Liver (tissue), 9 donors: ENCODE measurements around the gene ANKRD9. TPM values are rescaled to one million over a fixed set of nuclear protein-coding genes. Genes with fewer than 3 reads are reported as not detected.

Source experiments
- DNase-seq: peaks from one replicate; pipeline ENCODE4 v3.0.0-alpha.2; 2017; ENCODE audit warnings: low spot score
- H3K27ac ChIP-seq, 2 donors: one replicate each; pipeline ENCODE4 v1.7.0; 2013; ENCODE audit warnings: inconsistent platforms in 2 of 2, low read length in 2 of 2, control low read depth in 1 of 2, low read depth in 1 of 2, mild to moderate bottlenecking in 1 of 2
- H3K27me3 ChIP-seq, 4 donors: one replicate each; pipeline versions ENCODE4 v1.6.1 to v1.7.0; 2013; ENCODE audit warnings: low read length in 3 of 4, inconsistent platforms in 1 of 4, mild to moderate bottlenecking in 1 of 4, moderate library complexity in 1 of 4; ENCODE audit not compliant: control insufficient read depth in 4 of 4, insufficient read depth in 4 of 4
- H3K36me3 ChIP-seq, 4 donors: one replicate each; pipeline versions ENCODE4 v1.6.1 to v1.7.0; 2013; ENCODE audit warnings: low read length in 3 of 4, mild to moderate bottlenecking in 3 of 4, low read depth in 1 of 4, moderate library complexity in 1 of 4; ENCODE audit not compliant: control insufficient read depth in 4 of 4, insufficient read depth in 3 of 4
- H3K4me1 ChIP-seq, 4 donors: one replicate each; pipeline versions ENCODE4 v1.6.1 to v1.7.0; 2013; ENCODE audit warnings: low read length in 3 of 4, mild to moderate bottlenecking in 3 of 4, moderate library complexity in 1 of 4; ENCODE audit not compliant: control insufficient read depth in 4 of 4, insufficient read depth in 4 of 4
- H3K4me3 ChIP-seq, 3 donors: one replicate each; pipeline versions ENCODE4 v1.6.1 to v1.7.0; 2013; ENCODE audit warnings: low read length in 3 of 3, control low read depth in 1 of 3, low read depth in 1 of 3, mild to moderate bottlenecking in 1 of 3
- H3K9ac ChIP-seq, 2 donors: one replicate each; pipeline ENCODE4 v1.7.0; 2013; ENCODE audit warnings: low read length in 2 of 2, mild to moderate bottlenecking in 2 of 2, moderate library complexity in 2 of 2, control low read depth in 1 of 2, low read depth in 1 of 2
- H3K9me3 ChIP-seq, 4 donors: one replicate each; pipeline versions ENCODE4 v1.6.1 to v1.7.0; 2013; ENCODE audit warnings: low read length in 3 of 4; ENCODE audit not compliant: control insufficient read depth in 4 of 4
- CTCF ChIP-seq: fragments of 150-350 bp; IDR thresholded peaks from 2 replicates; pipeline ENCODE4 v1.5.1; 2017; ENCODE audit warnings: improper control_type of control experiment, low read depth, low read length; ENCODE audit not compliant: missing input control
- EGR1 ChIP-seq, 2 donors: IDR thresholded peaks; 2 replicates each; pipeline ENCODE4 v1.6.1; 2016 to 2018; ENCODE audit warnings: antibody characterized with exemption in 2 of 2, low read depth in 2 of 2
- FOXA1 ChIP-seq: IDR thresholded peaks from 2 replicates; pipeline ENCODE4 v1.6.1; 2016; ENCODE audit warnings: antibody characterized with exemption
- FOXA2 ChIP-seq: IDR thresholded peaks from 2 replicates; pipeline ENCODE4 v1.6.1; 2016; ENCODE audit warnings: antibody characterized with exemption
- GABPA ChIP-seq, 2 donors: IDR thresholded peaks in 1 of 2; conservative IDR thresholded peaks in 1 of 2; 2 replicates each; pipeline ENCODE4 v1.6.1; 2016; ENCODE audit warnings: antibody characterized with exemption in 2 of 2, mild to moderate bottlenecking in 1 of 2, moderate library complexity in 1 of 2
- HNF4A ChIP-seq, 2 donors: conservative IDR thresholded peaks; 2 replicates each; pipeline ENCODE4 v1.6.1; 2016; ENCODE audit warnings: antibody characterized with exemption in 2 of 2, mild to moderate bottlenecking in 2 of 2
- HNF4G ChIP-seq: IDR thresholded peaks from 2 replicates; pipeline ENCODE4 v1.6.1; 2016; ENCODE audit warnings: antibody characterized with exemption
- JUND ChIP-seq, 2 donors: IDR thresholded peaks; 2 replicates each; pipeline ENCODE4 v1.6.1; 2016; ENCODE audit warnings: antibody characterized with exemption in 2 of 2
- MAX ChIP-seq: IDR thresholded peaks from 2 replicates; pipeline ENCODE4 v1.6.1; 2016; ENCODE audit warnings: antibody characterized with exemption
- NR2F2 ChIP-seq: IDR thresholded peaks from 2 replicates; pipeline ENCODE4 v1.6.1; 2016; ENCODE audit warnings: antibody characterized with exemption
- RXRA ChIP-seq, 2 donors: IDR thresholded peaks; 2 replicates each; pipeline ENCODE4 v1.6.1; 2017 to 2018; ENCODE audit warnings: antibody characterized with exemption in 2 of 2, mild to moderate bottlenecking in 1 of 2
- SP1 ChIP-seq: IDR thresholded peaks from 2 replicates; pipeline ENCODE4 v1.6.1; 2018; ENCODE audit warnings: antibody characterized with exemption, mild to moderate bottlenecking
- TAF1 ChIP-seq: conservative IDR thresholded peaks from 2 replicates; pipeline ENCODE4 v1.6.1; 2016; ENCODE audit warnings: antibody characterized with exemption, mild to moderate bottlenecking
- YY1 ChIP-seq: IDR thresholded peaks from 2 replicates; pipeline ENCODE4 v1.6.1; 2016; ENCODE audit warnings: antibody characterized with exemption, mild to moderate bottlenecking
- ZBTB33 ChIP-seq: IDR thresholded peaks from 2 replicates; pipeline ENCODE4 v1.6.1; 2016; ENCODE audit warnings: antibody characterized with exemption
- WGBS: extraction: QIAGEN DNeasy Blood & Tissue Kit; methylation state at CpG from one replicate; pipeline ENCODE4 v1.1.7; 2013; 5-methylcytosine and 5-hydroxymethylcytosine counted together
- polyA plus RNA-seq, 2 donors: library from polyadenylated mRNA; stranded (reverse) in 1 of 2; unstranded in 1 of 2; fragments of 200-250 nt in 1 of 2; fragments of >200 nt in 1 of 2; fragmentation: Nextera tagmentation in 1 of 2; extraction: Ambion mirVana in 1 of 2; gene quantifications; one replicate each; pipeline versions ENCODE4 v1.2.1 to v1.2.3, GENCODE V29; 2013 to 2015
- total RNA-seq, 2 donors: library from RNA; depleted of rRNA; stranded (reverse); fragments of >200 nt; gene quantifications; one replicate each; pipeline ENCODE4 v1.2.3, GENCODE V29; 2014
- TF ChIP-seq, protein P1 (sequence below): IDR thresholded peaks from 2 replicates; pipeline ENCODE4 v1.6.1; 2016; ENCODE audit warnings: antibody characterized with exemption, mild to moderate bottlenecking
- TF ChIP-seq, protein P2 (sequence below): IDR thresholded peaks from 2 replicates; pipeline ENCODE4 v1.6.1; 2016; ENCODE audit warnings: antibody characterized with exemption
- donor health status: healthy.
- donor health status: healthy.
- donor health status: healthy.
- donor health status: healthy.
- donor health status: healthy.

ANKRD9 gene
- total and polyA plus RNA-seq, 4 donors = 1.5 to 67.5 (median 7.5) TPM

GRCh38 chr14:102505000-102505619, 4.5 kb downstream of the ANKRD9 start:
- Histone ChIP-seq H3K9me3 (no peaks in the 10 kb centered on the region), H3K27ac (no peak overlapping the region), H3K4me1 (peaks cover 0 to 5% (median under 1%) of the 10 kb centered on the region in 4 donors), H3K9ac (no peak overlapping the region), H3K36me3 (peaks cover 0 to 3% (median 0%) of the 10 kb centered on the region in 4 donors), H3K4me3 (no peak overlapping the region), H3K27me3 (no peaks in the 10 kb centered on the region)
- 93% methylated on average over 7 of the region's 7 CpGs for WGBS
- peak; percentile 61 for DNase-seq
- TF ChIP-seq FOXA1 (no peak), HNF4G (no peak), JUND (IDR thresholded peaks at IDR 0.05) (no peak), GABPA (IDR thresholded peaks at IDR 0.05 in 1 of 2, conservative IDR thresholded peaks at IDR 0.05 in 1 of 2) (no peak), CTCF (no peak), HNF4A (conservative IDR thresholded peaks at IDR 0.05) (no peak), FOXA2 (no peak), NR2F2 (no peak), TAF1 (no peak), MAX (no peak), RXRA (IDR thresholded peaks at IDR 0.05) (no peak)
- TF ChIP-seq, protein P1, sequence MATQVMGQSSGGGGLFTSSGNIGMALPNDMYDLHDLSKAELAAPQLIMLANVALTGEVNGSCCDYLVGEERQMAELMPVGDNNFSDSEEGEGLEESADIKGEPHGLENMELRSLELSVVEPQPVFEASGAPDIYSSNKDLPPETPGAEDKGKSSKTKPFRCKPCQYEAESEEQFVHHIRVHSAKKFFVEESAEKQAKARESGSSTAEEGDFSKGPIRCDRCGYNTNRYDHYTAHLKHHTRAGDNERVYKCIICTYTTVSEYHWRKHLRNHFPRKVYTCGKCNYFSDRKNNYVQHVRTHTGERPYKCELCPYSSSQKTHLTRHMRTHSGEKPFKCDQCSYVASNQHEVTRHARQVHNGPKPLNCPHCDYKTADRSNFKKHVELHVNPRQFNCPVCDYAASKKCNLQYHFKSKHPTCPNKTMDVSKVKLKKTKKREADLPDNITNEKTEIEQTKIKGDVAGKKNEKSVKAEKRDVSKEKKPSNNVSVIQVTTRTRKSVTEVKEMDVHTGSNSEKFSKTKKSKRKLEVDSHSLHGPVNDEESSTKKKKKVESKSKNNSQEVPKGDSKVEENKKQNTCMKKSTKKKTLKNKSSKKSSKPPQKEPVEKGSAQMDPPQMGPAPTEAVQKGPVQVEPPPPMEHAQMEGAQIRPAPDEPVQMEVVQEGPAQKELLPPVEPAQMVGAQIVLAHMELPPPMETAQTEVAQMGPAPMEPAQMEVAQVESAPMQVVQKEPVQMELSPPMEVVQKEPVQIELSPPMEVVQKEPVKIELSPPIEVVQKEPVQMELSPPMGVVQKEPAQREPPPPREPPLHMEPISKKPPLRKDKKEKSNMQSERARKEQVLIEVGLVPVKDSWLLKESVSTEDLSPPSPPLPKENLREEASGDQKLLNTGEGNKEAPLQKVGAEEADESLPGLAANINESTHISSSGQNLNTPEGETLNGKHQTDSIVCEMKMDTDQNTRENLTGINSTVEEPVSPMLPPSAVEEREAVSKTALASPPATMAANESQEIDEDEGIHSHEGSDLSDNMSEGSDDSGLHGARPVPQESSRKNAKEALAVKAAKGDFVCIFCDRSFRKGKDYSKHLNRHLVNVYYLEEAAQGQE = no peak

- Histone ChIP-seq H3K9me3 (no peaks in the 10 kb centered on the region), H3K36me3 (peaks cover 0 to 3% (median 0%) of the 10 kb centered on the region in 4 donors), H3K4me3 (no peak overlapping the region), H3K4me1 (peaks cover 0 to 3% (median 0%) of the 10 kb centered on the region in 4 donors), H3K9ac (no peak overlapping the region), H3K27me3 (no peaks in the 10 kb centered on the region), H3K27ac (no peak overlapping the region)
- peak; percentile 80 for DNase-seq
- WGBS = 80% methylated on average over 18 of the region's 18 CpGs
- TF ChIP-seq FOXA2 (no peak), NR2F2 (no peak), FOXA1 (no peak), JUND (IDR thresholded peaks at IDR 0.05) (no peak), EGR1 (IDR thresholded peaks at IDR 0.05; ENCODE audit: low read depth in 2 of 2) (no peak), ZBTB33 (no peak), TAF1 (no peak), SP1 (no peak), YY1 (no peak)
- TF ChIP-seq, protein P1 = no peak
- TF ChIP-seq, protein P2, sequence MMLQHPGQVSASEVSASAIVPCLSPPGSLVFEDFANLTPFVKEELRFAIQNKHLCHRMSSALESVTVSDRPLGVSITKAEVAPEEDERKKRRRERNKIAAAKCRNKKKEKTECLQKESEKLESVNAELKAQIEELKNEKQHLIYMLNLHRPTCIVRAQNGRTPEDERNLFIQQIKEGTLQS = no peak
Measured at GRCh38 chr14:102504328-102504999, 5.1 kb downstream of the ANKRD9 start.
